Panc1 (cell line): ENCODE results near the gene DUSP1.

Source experiments
- POLR2AphosphoS5 ChIP-seq: IDR thresholded peaks from 2 replicates; pipeline ENCODE4 v1.6.1; 2012; ENCODE audit warnings: mild to moderate bottlenecking, low read depth, low read length, moderate library complexity
- TF ChIP-seq, protein P1 (sequence below): fragments of 450-650 bp; IDR thresholded peaks from 2 replicates; pipeline ENCODE4 v1.5.1; 2017; ENCODE audit warnings: mild to moderate bottlenecking

DNA sequence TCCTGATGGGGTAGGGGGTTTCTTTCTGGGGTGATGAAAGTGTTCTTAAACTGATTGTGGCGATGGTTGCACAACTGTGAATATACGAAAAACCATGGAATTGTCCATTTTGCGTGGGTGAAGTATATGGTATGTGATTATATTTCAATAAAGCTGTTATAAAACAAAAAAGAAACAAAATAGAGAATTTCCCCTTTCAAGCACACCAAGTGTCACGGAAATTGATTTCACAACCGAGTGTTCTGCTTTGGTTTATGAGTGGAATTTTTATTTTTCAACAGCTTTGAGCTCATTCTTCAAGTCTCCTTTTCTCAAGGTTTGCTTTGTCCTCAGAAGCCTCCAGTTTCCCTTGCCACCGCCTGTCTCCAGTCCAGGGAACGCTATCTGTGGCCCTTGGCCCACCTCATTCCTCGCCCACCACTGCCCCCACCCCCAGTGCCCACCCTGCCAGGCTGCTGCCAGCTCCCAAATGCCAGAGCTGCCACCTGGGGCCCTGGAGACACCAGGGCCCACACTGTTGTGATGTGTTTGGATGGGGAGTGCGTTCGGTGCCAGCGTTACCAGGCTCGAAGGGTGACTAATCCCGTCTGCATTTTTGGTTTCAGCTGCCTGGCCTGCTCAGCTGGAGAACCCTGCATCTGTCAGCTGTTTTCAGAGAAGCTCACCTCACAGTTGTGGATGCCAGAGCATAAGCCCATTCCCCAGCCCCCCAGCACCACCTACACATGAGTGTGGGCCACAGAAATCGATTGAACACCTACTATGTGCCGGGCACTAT, 30.4 kb downstream of the DUSP1 start:
- TF ChIP-seq, protein P1, sequence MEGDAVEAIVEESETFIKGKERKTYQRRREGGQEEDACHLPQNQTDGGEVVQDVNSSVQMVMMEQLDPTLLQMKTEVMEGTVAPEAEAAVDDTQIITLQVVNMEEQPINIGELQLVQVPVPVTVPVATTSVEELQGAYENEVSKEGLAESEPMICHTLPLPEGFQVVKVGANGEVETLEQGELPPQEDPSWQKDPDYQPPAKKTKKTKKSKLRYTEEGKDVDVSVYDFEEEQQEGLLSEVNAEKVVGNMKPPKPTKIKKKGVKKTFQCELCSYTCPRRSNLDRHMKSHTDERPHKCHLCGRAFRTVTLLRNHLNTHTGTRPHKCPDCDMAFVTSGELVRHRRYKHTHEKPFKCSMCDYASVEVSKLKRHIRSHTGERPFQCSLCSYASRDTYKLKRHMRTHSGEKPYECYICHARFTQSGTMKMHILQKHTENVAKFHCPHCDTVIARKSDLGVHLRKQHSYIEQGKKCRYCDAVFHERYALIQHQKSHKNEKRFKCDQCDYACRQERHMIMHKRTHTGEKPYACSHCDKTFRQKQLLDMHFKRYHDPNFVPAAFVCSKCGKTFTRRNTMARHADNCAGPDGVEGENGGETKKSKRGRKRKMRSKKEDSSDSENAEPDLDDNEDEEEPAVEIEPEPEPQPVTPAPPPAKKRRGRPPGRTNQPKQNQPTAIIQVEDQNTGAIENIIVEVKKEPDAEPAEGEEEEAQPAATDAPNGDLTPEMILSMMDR: no peak
- TF ChIP-seq POLR2AphosphoS5: no peak
